DOHH2 (cell line): Measurements from ENCODE around the gene B3GALT6.

ENCODE experiments used
- EZH2phosphoT487 ChIP-seq: fragments of 200-600 bp; sonication (generic); IDR thresholded peaks from 2 replicates; pipeline ENCODE4 v1.6.1; 2017; ENCODE audit warnings: borderline replicate concordance, mild to moderate bottlenecking, antibody characterized with exemption, low read length, moderate library complexity, mixed read lengths
- TF ChIP-seq, protein P1 (sequence below): fragments of 200-600 bp; sonication (generic); IDR thresholded peaks from one replicate; pipeline ENCODE4 v1.5.1; 2014; ENCODE audit warnings: antibody characterized with exemption, mild to moderate bottlenecking, low read depth, low read length; ENCODE audit not compliant: poor library complexity, severe bottlenecking

DNA sequence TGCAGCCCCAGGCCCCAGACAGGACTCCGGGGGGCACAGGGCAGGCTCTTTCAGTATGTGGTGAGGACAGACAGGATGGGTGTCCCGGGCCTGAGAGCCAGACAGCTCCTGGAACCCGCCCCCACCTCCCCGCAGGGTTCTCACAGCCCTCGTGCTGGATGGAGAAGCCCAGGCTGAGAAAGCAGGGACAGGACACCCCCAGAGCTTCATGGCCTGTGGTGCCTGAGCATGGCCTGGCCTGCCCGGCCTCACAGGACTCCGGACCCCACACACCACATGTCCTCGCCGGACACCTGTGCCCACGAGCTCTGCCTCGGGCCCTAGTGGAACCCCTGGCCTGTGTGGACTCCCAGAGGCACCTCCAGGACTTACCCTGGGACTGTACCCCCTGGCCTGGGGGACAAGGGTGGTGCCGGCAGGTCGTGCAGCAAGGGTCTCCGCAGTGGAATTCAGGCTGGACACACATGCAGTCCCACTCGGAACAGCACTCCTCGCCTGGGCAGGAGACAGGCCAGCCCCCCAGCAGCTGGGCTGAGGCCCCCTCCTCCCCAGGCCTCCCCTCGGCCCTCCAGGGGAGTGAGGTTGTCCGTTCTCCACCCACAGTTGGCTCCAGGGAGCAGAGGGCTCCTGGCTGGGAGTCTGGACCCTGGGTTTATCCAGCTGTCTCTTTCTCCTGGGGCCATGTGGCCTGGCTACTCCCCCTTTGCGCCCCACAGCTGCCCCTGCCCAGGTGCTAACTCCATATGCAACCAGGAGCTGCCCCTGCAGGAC lies 26.9 kb upstream of the B3GALT6 start:
- TF ChIP-seq, protein P1, sequence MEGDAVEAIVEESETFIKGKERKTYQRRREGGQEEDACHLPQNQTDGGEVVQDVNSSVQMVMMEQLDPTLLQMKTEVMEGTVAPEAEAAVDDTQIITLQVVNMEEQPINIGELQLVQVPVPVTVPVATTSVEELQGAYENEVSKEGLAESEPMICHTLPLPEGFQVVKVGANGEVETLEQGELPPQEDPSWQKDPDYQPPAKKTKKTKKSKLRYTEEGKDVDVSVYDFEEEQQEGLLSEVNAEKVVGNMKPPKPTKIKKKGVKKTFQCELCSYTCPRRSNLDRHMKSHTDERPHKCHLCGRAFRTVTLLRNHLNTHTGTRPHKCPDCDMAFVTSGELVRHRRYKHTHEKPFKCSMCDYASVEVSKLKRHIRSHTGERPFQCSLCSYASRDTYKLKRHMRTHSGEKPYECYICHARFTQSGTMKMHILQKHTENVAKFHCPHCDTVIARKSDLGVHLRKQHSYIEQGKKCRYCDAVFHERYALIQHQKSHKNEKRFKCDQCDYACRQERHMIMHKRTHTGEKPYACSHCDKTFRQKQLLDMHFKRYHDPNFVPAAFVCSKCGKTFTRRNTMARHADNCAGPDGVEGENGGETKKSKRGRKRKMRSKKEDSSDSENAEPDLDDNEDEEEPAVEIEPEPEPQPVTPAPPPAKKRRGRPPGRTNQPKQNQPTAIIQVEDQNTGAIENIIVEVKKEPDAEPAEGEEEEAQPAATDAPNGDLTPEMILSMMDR = no peak
- TF ChIP-seq EZH2phosphoT487 = no peak
